ENCODE measurements around the gene NKX1-2. TPM values are rescaled to one million over a fixed set of nuclear protein-coding genes. Genes with fewer than 3 reads are reported as not detected.

NKX1-2 gene
- total and polyA plus RNA-seq, 2 of the 4 experiments (the other 2 are of a cell fraction) = not detected

- H3K9me3 ChIP-seq (ENCODE audit: control insufficient read depth, insufficient read depth, low read length) = no peaks in the 10 kb centered on the region
- H3K4me2 ChIP-seq (ENCODE audit: low read depth, low read length) = no peak overlapping the region
- no peak overlapping the region for H2BK5ac ChIP-seq (ENCODE audit: low read depth, low read length, poor library complexity, severe bottlenecking)
- H2BK15ac ChIP-seq (ENCODE audit: low read depth, low read length) = no peak overlapping the region
- WGBS, 2 experiments (ENCODE audit: extremely low coverage in 2 of 2, insufficient read length in 1 of 2) = 47% methylated on average over 8 of the region's 23 CpGs; no CpG with 5 or more reads in 1 of the 2 experiments
- intact Hi-C loops (cut with micrococcal nuclease) = no loop called here
- no peaks in the 10 kb centered on the region for H3K9me1 ChIP-seq (ENCODE audit: insufficient read depth, low read length)
- no peak overlapping the region for H3K9ac ChIP-seq (ENCODE audit: low read depth, low read length)
- H3K18ac ChIP-seq (ENCODE audit: low read depth, low read length) = no peak overlapping the region
- H4K5ac ChIP-seq (ENCODE audit: low read depth, low read length) = no peak overlapping the region
- DNase-seq (no peak), ATAC-seq (ENCODE audit: low read depth) (no peak)
- H3K14ac ChIP-seq (replicated peaks; ENCODE audit: low read depth, low read length) = no peak overlapping the region
- H3K4ac ChIP-seq (ENCODE audit: low read depth, low read length) = no peak overlapping the region
- H2BK120ac ChIP-seq (ENCODE audit: low read depth, low read length) = no peak overlapping the region
- H3K56ac ChIP-seq (ENCODE audit: extremely low read depth, insufficient read depth, low read length) = no peak overlapping the region
- in situ Hi-C loops (cut with MboI; ENCODE audit: low sequenced_read_pairs) = no loop called here
- no peak overlapping the region for H2AFZ ChIP-seq (replicated peaks; ENCODE audit: low read length, poor library complexity)
- H3K4me3 ChIP-seq (ENCODE audit: insufficient read depth, low read depth, low read length) = no peak overlapping the region
- CTCF ChIA-PET = no interaction called here
- no peak overlapping the region for H2AK9ac ChIP-seq (replicated peaks; ENCODE audit: low read depth, low read length, poor library complexity)
- H4K8ac ChIP-seq (ENCODE audit: low read depth in 2 of 2, low read length in 2 of 2) = no peak overlapping the region
- no peaks in the 10 kb centered on the region for H4K20me1 ChIP-seq (ENCODE audit: insufficient read depth, low read length)
- no peak overlapping the region for H2BK20ac ChIP-seq (ENCODE audit: low read depth, low read length)
- H3K79me1 ChIP-seq (ENCODE audit: low read depth in 1 of 2, low read length in 2 of 2) = no peaks in the 10 kb centered on the region
- TF ChIP-seq POLR2A (IDR thresholded peaks at IDR 0.05; ENCODE audit: low read depth, low read length) (no peak), BHLHE40 (IDR thresholded peaks at IDR 0.05; ENCODE audit: low read depth, low read length) (no peak), MAFK (IDR thresholded peaks at IDR 0.05; ENCODE audit: low read depth, low read length) (no peak), MXI1 (IDR thresholded peaks at IDR 0.05; ENCODE audit: borderline replicate concordance, low read depth, low read length) (no peak), CEBPB (IDR thresholded peaks at IDR 0.05; ENCODE audit: low read depth, low read length) (no peak), RAD21 (IDR thresholded peaks at IDR 0.05; ENCODE audit: low read length) (no peak), NFE2L2 (IDR thresholded peaks at IDR 0.05; ENCODE audit: low read depth, low read length) (no peak), RCOR1 (IDR thresholded peaks at IDR 0.05; ENCODE audit: insufficient replicate concordance, low read length) (no peak), MAZ (IDR thresholded peaks at IDR 0.05; ENCODE audit: borderline replicate concordance, low read depth, low read length) (no peak), CHD1 (IDR thresholded peaks at IDR 0.05; ENCODE audit: low read depth, low read length) (no peak), SMC3 (IDR thresholded peaks at IDR 0.05; ENCODE audit: low read depth, low read length) (no peak), CTCF (conservative IDR thresholded peaks at IDR 0.05; ENCODE audit: low read depth, low read length) (no peak), RFX5 (IDR thresholded peaks at IDR 0.05; ENCODE audit: low read depth, low read length) (no peak), FOS (IDR thresholded peaks at IDR 0.05; ENCODE audit: low read depth, low read length) (no peak)
- TF ChIP-seq, protein P1, sequence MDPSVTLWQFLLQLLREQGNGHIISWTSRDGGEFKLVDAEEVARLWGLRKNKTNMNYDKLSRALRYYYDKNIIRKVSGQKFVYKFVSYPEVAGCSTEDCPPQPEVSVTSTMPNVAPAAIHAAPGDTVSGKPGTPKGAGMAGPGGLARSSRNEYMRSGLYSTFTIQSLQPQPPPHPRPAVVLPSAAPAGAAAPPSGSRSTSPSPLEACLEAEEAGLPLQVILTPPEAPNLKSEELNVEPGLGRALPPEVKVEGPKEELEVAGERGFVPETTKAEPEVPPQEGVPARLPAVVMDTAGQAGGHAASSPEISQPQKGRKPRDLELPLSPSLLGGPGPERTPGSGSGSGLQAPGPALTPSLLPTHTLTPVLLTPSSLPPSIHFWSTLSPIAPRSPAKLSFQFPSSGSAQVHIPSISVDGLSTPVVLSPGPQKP (IDR thresholded peaks at IDR 0.05; ENCODE audit: borderline replicate concordance, low read depth, low read length) = no peak
- TF ChIP-seq, protein P2, sequence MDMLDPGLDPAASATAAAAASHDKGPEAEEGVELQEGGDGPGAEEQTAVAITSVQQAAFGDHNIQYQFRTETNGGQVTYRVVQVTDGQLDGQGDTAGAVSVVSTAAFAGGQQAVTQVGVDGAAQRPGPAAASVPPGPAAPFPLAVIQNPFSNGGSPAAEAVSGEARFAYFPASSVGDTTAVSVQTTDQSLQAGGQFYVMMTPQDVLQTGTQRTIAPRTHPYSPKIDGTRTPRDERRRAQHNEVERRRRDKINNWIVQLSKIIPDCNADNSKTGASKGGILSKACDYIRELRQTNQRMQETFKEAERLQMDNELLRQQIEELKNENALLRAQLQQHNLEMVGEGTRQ (IDR thresholded peaks at IDR 0.05; ENCODE audit: low read depth, low read length) = no peak
- dilution Hi-C loops (cut with HindIII; ENCODE audit: low sequenced_read_pairs, unreplicated experiment) = no loop called here
- no peak overlapping the region for H2AK5ac ChIP-seq (ENCODE audit: low read depth, low read length)
- no peaks in the 10 kb centered on the region for H3K36me3 ChIP-seq (ENCODE audit: control insufficient read depth, insufficient read depth, low read length)
- no peaks in the 10 kb centered on the region for H3K4me1 ChIP-seq (ENCODE audit: control insufficient read depth, insufficient read depth, low read length)
- H4K91ac ChIP-seq (ENCODE audit: insufficient read depth, low read depth, low read length) = no peak overlapping the region
- POLR2A ChIA-PET (ENCODE audit: unreplicated experiment) = no interaction called here
- no peaks in the 10 kb centered on the region for H3K27me3 ChIP-seq (ENCODE audit: control insufficient read depth, insufficient read depth, low read length)
- no peak overlapping the region for H3K23ac ChIP-seq (ENCODE audit: low read depth, low read length)
- no TSS peak for BruUV-seq (replicated peaks)
- H3K27ac ChIP-seq (ENCODE audit: insufficient read depth, low read length) = no peak overlapping the region
Observed at GRCh38 chr10:124493214-124493882, 43.5 kb upstream of the NKX1-2 start.
